Tibial artery (tissue), 4 donors: ENCODE results near the gene SHH.

ENCODE experiments used
- DNase-seq, 2 donors: peaks; one replicate each; pipeline ENCODE4 v3.0.0-alpha.2; 2019
- H3K27ac ChIP-seq, 2 donors: fragments of 200-600 bp; sonication (generic) in 1 of 2; 1 replicate in 1 of 2; 2 replicates in 1 of 2; pipeline ENCODE4 v1.5.1; 2018 to 2019; ENCODE audit warnings: mild to moderate bottlenecking in 1 of 2
- H3K27me3 ChIP-seq, 2 donors: fragments of 200-600 bp; sonication (generic) in 1 of 2; one replicate each; pipeline versions ENCODE4 v1.5.1 to v1.6.0; 2016 to 2019
- H3K36me3 ChIP-seq, 3 donors: fragments of 200-600 bp; sonication (generic) in 2 of 3; one replicate each; pipeline ENCODE4 v1.5.1; 2016 to 2019; ENCODE audit warnings: mild to moderate bottlenecking in 2 of 3
- H3K4me1 ChIP-seq, 4 donors: fragments of 200-600 bp; sonication (generic) in 2 of 4; 1 replicate in 3 of 4; 2 replicates in 1 of 4; pipeline ENCODE4 v1.5.1; 2016 to 2019
- H3K4me3 ChIP-seq, 2 donors: fragments of 200-600 bp; sonication (generic) in 1 of 2; 1 replicate in 1 of 2; 2 replicates in 1 of 2; pipeline ENCODE4 v1.5.1; 2018 to 2019; ENCODE audit warnings: mild to moderate bottlenecking in 2 of 2
- H3K9me3 ChIP-seq, 3 donors: fragments of 200-600 bp; sonication (generic) in 1 of 3; one replicate each; pipeline ENCODE4 v1.5.1; 2016 to 2019
- intact Hi-C: fragments of 100-400 bp; cut with DNase I; formaldehyde crosslinking; loops from one replicate; pipeline ENCODE4 v1.15.0; 2023; ENCODE audit warnings: low total_unique reads
- TF ChIP-seq, protein P1 (sequence below), 2 experiments: fragments of 200-600 bp in 1 of 2; fragments of 450-650 bp in 1 of 2; IDR thresholded peaks; one replicate each; pipeline ENCODE4 v1.5.1; 2017 to 2019; ENCODE audit warnings: antibody characterized with exemption in 2 of 2, mild to moderate bottlenecking in 1 of 2, moderate library complexity in 1 of 2

SHH gene

DNA sequence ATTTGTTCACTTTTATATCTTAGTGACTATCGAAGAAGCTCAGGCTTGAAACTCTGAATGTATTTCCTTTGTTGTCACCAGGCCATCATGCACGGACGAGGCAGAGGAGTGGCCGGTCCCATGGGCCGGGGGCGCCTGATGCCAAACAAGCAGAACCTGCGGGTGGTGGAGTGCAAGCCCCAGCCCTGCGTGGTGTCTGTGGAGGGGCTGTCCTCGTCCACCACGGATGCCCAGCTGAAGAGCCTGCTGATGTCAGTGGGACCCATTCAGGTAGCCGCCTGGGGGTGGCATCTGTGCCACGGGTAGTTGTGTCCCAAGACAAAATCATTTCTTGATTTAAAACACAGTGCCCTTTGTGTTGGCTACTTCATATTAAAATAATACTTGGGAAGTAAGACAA, 45.9 kb downstream of the SHH start:
- Histone ChIP-seq H3K4me3 (no peak overlapping the region), H3K27me3 (no peaks in the 10 kb centered on the region), H3K36me3 (peaks cover 55 to 76% (median 67%) of the 10 kb centered on the region in 3 donors), H3K27ac (no peak overlapping the region), H3K9me3 (no peaks in the 10 kb centered on the region), H3K4me1 (no peaks in the 10 kb centered on the region)
- intact Hi-C loops: loop anchor here (5.0 kb wide), 1 partner anchor 174 kb away; no protein-coding TSS in a partner anchor
- no peak for DNase-seq
- TF ChIP-seq, protein P1, sequence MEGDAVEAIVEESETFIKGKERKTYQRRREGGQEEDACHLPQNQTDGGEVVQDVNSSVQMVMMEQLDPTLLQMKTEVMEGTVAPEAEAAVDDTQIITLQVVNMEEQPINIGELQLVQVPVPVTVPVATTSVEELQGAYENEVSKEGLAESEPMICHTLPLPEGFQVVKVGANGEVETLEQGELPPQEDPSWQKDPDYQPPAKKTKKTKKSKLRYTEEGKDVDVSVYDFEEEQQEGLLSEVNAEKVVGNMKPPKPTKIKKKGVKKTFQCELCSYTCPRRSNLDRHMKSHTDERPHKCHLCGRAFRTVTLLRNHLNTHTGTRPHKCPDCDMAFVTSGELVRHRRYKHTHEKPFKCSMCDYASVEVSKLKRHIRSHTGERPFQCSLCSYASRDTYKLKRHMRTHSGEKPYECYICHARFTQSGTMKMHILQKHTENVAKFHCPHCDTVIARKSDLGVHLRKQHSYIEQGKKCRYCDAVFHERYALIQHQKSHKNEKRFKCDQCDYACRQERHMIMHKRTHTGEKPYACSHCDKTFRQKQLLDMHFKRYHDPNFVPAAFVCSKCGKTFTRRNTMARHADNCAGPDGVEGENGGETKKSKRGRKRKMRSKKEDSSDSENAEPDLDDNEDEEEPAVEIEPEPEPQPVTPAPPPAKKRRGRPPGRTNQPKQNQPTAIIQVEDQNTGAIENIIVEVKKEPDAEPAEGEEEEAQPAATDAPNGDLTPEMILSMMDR (IDR thresholded peaks at IDR 0.05): no peak

DNA sequence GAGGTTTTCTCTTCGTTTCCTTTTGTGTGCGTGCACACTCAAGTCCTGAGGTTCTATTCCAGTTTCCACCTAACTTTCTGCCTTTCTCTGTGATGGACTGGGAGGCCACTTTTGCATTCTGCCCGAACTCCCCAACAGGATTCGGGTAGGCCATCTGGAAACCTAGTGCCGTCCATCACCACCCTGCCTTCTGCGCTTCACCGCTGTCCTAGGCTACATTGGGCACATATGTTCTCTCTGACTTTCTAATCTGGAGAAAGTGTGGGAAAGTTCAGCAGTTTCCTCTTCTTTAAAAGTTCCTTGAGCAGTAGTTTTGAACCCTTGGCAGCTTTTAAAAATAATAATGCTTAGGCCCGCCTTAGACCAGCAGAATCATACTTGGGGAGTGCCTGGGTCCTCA, 46.8 kb downstream of the SHH start:
- H3K4me3 ChIP-seq: no peak overlapping the region
- intact Hi-C loops: loop anchor here (5.0 kb wide), 1 partner anchor 173 kb away; no protein-coding TSS in a partner anchor
- peaks cover 55 to 70% (median 59%) of the 10 kb centered on the region in 3 donors for H3K36me3 ChIP-seq
- TF ChIP-seq, protein P1 (IDR thresholded peaks at IDR 0.05): no peak
- no peaks in the 10 kb centered on the region for H3K9me3 ChIP-seq
- H3K27ac ChIP-seq: no peak overlapping the region
- peaks cover 0 to 3% (median 0%) of the 10 kb centered on the region in 4 donors for H3K4me1 ChIP-seq
- no peak for DNase-seq
- H3K27me3 ChIP-seq: no peaks in the 10 kb centered on the region

DNA sequence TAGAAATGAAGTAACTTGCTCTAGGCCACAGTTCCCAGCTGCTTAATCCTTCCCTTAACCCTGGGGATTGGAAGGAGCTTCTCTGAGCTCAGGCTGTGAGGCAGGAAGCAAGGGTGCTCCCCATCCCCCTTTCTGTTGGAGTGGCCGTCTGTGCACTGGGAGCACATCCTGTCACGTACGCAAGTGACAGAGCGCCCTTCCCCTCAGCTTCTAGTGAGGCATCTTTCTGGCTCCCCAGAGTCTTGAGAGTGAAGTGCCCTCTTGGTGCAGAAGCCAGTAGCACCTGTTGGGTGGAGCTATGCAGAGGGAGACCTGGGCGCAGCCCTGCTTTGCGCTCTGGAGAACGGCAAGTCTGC, 47.8 kb downstream of the SHH start:
- TF ChIP-seq, protein P1 (IDR thresholded peaks at IDR 0.05): no peak
- Histone ChIP-seq H3K4me1 (peaks cover 0 to 3% (median 0%) of the 10 kb centered on the region in 4 donors), H3K27ac (no peak overlapping the region), H3K27me3 (no peaks in the 10 kb centered on the region), H3K4me3 (no peak overlapping the region), H3K36me3 (peaks cover 45 to 66% (median 49%) of the 10 kb centered on the region in 3 donors), H3K9me3 (no peaks in the 10 kb centered on the region)
- intact Hi-C loops: no loop called here
- no peak for DNase-seq

DNA sequence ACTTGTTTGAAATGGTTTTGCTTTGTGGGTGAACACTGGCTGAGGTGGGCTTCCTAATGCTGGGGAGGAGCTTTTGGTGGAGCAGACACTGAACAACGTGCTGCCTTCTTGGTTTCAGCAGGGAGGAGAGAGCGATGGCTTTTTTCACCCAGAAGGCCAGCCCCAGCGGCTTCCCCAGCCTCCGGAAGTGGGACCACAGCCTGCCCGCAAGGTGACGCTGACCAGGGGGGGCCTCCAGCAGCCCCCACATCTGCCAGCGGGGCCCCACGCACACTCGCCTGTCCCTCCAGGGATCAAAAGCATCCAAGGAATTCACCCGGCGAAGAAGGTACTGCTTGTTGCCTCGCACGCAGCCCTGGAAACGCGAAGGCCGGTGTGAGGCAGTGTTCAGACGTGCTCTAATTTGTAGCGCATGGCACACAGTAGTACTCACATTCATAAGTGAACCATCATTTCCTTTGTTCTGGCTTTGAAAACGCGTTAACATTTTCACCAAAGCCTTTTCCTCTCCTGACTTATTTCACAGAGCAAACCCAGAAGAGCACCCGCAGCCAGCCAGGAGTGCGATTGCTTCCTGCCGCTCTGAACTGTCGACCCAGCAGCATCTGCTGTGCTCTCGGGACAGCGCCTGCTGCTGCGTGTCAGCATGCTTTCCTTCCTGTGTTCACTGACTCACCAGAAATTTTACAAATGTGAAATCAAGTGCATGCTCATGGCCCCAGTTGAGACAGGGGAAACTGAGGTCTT, 48.4 kb downstream of the SHH start:
- no peak for DNase-seq
- Histone ChIP-seq H3K27ac (no peak overlapping the region), H3K9me3 (no peaks in the 10 kb centered on the region), H3K4me1 (peaks cover 0 to 3% (median 0%) of the 10 kb centered on the region in 4 donors), H3K4me3 (no peak overlapping the region), H3K36me3 (peaks cover 39 to 63% (median 43%) of the 10 kb centered on the region in 3 donors), H3K27me3 (no peaks in the 10 kb centered on the region)
- TF ChIP-seq, protein P1 (IDR thresholded peaks at IDR 0.05): no peak
- intact Hi-C loops: no loop called here

DNA sequence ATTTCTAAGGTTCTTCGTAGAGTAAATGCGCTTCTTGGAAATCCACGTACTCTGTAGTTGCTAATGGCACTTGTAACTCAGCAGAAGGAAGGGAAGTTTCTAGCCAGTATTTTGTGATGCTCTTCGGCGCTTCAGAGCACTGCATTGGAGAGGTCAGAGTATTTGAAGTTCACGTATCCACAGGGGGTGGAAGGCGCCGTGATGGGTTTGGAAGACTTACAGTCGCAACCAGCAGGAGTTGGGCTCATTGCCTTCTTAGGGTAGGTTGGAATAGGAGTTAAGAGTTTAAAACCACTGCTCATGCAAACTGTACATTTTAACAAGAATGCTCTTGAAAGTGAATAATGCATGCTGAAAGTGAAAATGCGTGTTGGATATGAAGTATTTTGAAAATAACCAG, 49.1 kb downstream of the SHH start:
- H3K4me3 ChIP-seq: no peak overlapping the region
- no peak for DNase-seq
- no peaks in the 10 kb centered on the region for H3K9me3 ChIP-seq
- no peak overlapping the region for H3K27ac ChIP-seq
- H3K27me3 ChIP-seq: no peaks in the 10 kb centered on the region
- intact Hi-C loops: no loop called here
- peaks cover 37 to 61% (median 41%) of the 10 kb centered on the region in 3 donors for H3K36me3 ChIP-seq
- TF ChIP-seq, protein P1 (IDR thresholded peaks at IDR 0.05): no peak
- H3K4me1 ChIP-seq: peaks cover 0 to 3% (median 0%) of the 10 kb centered on the region in 4 donors
